H1 (cell line): ENCODE data around the gene AKR1B15. TPM values are rescaled to one million over a fixed set of nuclear protein-coding genes. Genes with fewer than 3 reads are reported as not detected.

Experiments used
- CTCF ChIA-PET: fragments of 300-600 bp; sonication (Branson Sonifier 250); formaldehyde crosslinking; loops from one replicate; lab custom pipeline; 2021; ENCODE audit not compliant: partially characterized antibody; lab: Charles Lee
- POLR2A ChIA-PET: fragments of 300-600 bp; sonication (Branson Sonifier 250); formaldehyde crosslinking; loops from one replicate; lab custom pipeline; 2021; ENCODE audit warnings: inconsistent platforms; ENCODE audit not compliant: partially characterized antibody; lab: Charles Lee
- DNase-seq, 2 experiments: peaks; one replicate each; pipeline versions ENCODE4 v3.0.0 to v3.0.0-alpha.2; 2010 to 2022; ENCODE audit warnings: low spot score in 2 of 2, low read depth in 1 of 2, mixed read lengths in 1 of 2
- FAIRE-seq: peaks from 2 replicates; lab custom pipeline; 2011; peaks lifted over from hg19 to GRCh38; lab: Jason Lieb, UNC
- H2AFZ ChIP-seq: 2 replicates; pipeline ENCODE4 v1.8.1; 2012; ENCODE audit warnings: low read length, inconsistent platforms
- H2AK5ac ChIP-seq: 2 replicates; pipeline ENCODE4 v1.6.1; 2013; ENCODE audit warnings: low read depth, low read length
- H2BK120ac ChIP-seq: replicated peaks from 2 replicates; pipeline ENCODE3; 2013; ENCODE audit warnings: low read depth, low read length, inconsistent platforms
- H2BK12ac ChIP-seq: 2 replicates; pipeline ENCODE4 v1.6.1; 2013; ENCODE audit warnings: low read depth, low read length
- H2BK15ac ChIP-seq: 2 replicates; pipeline ENCODE4 v1.6.1; 2013; ENCODE audit warnings: low read length
- H2BK20ac ChIP-seq: 2 replicates; pipeline ENCODE4 v1.6.1; 2013; ENCODE audit warnings: low read length
- H2BK5ac ChIP-seq: 2 replicates; pipeline ENCODE4 v1.6.1; 2013; ENCODE audit warnings: low read depth, low read length
- H3K14ac ChIP-seq: 2 replicates; pipeline ENCODE4 v1.6.1; 2013; ENCODE audit warnings: inconsistent platforms; ENCODE audit not compliant: insufficient read length
- H3K18ac ChIP-seq: 2 replicates; pipeline ENCODE4 v1.6.1; 2013; ENCODE audit warnings: low read length; ENCODE audit errors: extremely low read depth
- H3K23ac ChIP-seq: 2 replicates; pipeline ENCODE4 v1.6.1; 2013; ENCODE audit warnings: inconsistent platforms; ENCODE audit not compliant: insufficient read length
- H3K23me2 ChIP-seq: 2 replicates; pipeline ENCODE4 v1.6.1; 2013; ENCODE audit warnings: low read depth, low read length
- H3K27ac ChIP-seq: 2 replicates; pipeline ENCODE4 v1.6.1; 2011; ENCODE audit warnings: low read depth, low read length, inconsistent platforms
- H3K27me3 ChIP-seq, 4 experiments: replicated peaks in 1 of 4; 1 replicate in 1 of 4; 2 replicates in 3 of 4; pipeline versions ENCODE4 v1.6.1 to v1.8.1; 2011 to 2013; ENCODE audit warnings: low read length in 3 of 4, mild to moderate bottlenecking in 3 of 4, inconsistent platforms in 2 of 4, mixed read lengths in 2 of 4, moderate library complexity in 1 of 4; ENCODE audit not compliant: control insufficient read depth in 3 of 4, insufficient read depth in 3 of 4; ENCODE audit errors: extremely low read depth in 1 of 4
- H3K36me3 ChIP-seq, 4 experiments: 2 replicates each; pipeline versions ENCODE4 v1.6.1 to v1.8.1; 2011 to 2013; ENCODE audit warnings: mild to moderate bottlenecking in 4 of 4, low read length in 3 of 4, moderate library complexity in 2 of 4, control low read depth in 1 of 4, inconsistent platforms in 1 of 4; ENCODE audit not compliant: insufficient read depth in 4 of 4, control insufficient read depth in 2 of 4
- H3K4ac ChIP-seq: replicated peaks from 2 replicates; pipeline ENCODE3; 2013; ENCODE audit warnings: low read length, low read depth, mixed read lengths, inconsistent platforms; ENCODE audit not compliant: insufficient read length
- H3K4me1 ChIP-seq, 4 experiments: replicated peaks in 1 of 4; 1 replicate in 1 of 4; 2 replicates in 3 of 4; pipeline versions ENCODE4 v1.6.1 to v1.8.1; 2011 to 2013; ENCODE audit warnings: low read length in 3 of 4, inconsistent platforms in 2 of 4, mixed read lengths in 1 of 4; ENCODE audit not compliant: insufficient read depth in 4 of 4, control insufficient read depth in 3 of 4
- H3K4me2 ChIP-seq, 2 experiments: 2 replicates each; pipeline versions ENCODE4 v1.6.1 to v1.8.1; 2011 to 2013; ENCODE audit warnings: low read depth in 2 of 2, low read length in 2 of 2, control low read depth in 1 of 2, inconsistent platforms in 1 of 2, mild to moderate bottlenecking in 1 of 2; ENCODE audit not compliant: insufficient read depth in 1 of 2
- H3K4me3 ChIP-seq, 4 experiments: fragments of 200-600, 300-600 bp in 1 of 4; sonication (generic), shearing (Covaris generic), sonication (Bioruptor Twin) in 1 of 4; 2 replicates each; pipeline versions ENCODE4 v1.5.1 to v1.8.1; 2011 to 2016; ENCODE audit warnings: low read length in 4 of 4, low read depth in 3 of 4, control low read depth in 2 of 4, inconsistent platforms in 2 of 4, mild to moderate bottlenecking in 2 of 4, mixed read lengths in 1 of 4, moderate library complexity in 1 of 4; ENCODE audit not compliant: insufficient read depth in 2 of 4; ENCODE audit errors: extremely low read depth in 1 of 4
- H3K56ac ChIP-seq: replicated peaks from 2 replicates; pipeline ENCODE3; 2013; ENCODE audit warnings: low read depth, mild to moderate bottlenecking, mixed read lengths, low read length, inconsistent platforms; ENCODE audit not compliant: insufficient read length
- H3K79me1 ChIP-seq: 2 replicates; pipeline ENCODE4 v1.6.1; 2013; ENCODE audit warnings: low read depth, low read length, control low read depth
- H3K79me2 ChIP-seq, 2 experiments: 2 replicates each; pipeline versions ENCODE4 v1.6.1 to v1.8.1; 2012 to 2013; ENCODE audit warnings: low read length in 2 of 2, mild to moderate bottlenecking in 2 of 2, inconsistent platforms in 1 of 2; ENCODE audit not compliant: insufficient read depth in 2 of 2, control insufficient read depth in 1 of 2
- H3K9ac ChIP-seq, 4 experiments: replicated peaks in 1 of 4; 1 replicate in 1 of 4; 2 replicates in 3 of 4; pipeline versions ENCODE4 v1.6.1 to v1.8.1; 2011 to 2013; ENCODE audit warnings: low read depth in 3 of 4, low read length in 3 of 4, control low read depth in 2 of 4, mild to moderate bottlenecking in 2 of 4, moderate library complexity in 2 of 4, inconsistent platforms in 1 of 4; ENCODE audit errors: extremely low read depth in 1 of 4
- H3K9me3 ChIP-seq, 2 experiments: 2 replicates each; pipeline versions ENCODE4 v1.6.1 to v1.8.1; 2012 to 2013; ENCODE audit warnings: mild to moderate bottlenecking in 2 of 2, moderate library complexity in 2 of 2, control low read depth in 1 of 2, inconsistent platforms in 1 of 2, low read depth in 1 of 2, low read length in 1 of 2, mixed read lengths in 1 of 2; ENCODE audit not compliant: insufficient read depth in 2 of 2
- H4K20me1 ChIP-seq, 2 experiments: replicated peaks in 1 of 2; 2 replicates each; pipeline versions ENCODE3 to v1.8.1; 2011 to 2013; ENCODE audit warnings: inconsistent platforms in 2 of 2, low read length in 2 of 2, mild to moderate bottlenecking in 1 of 2; ENCODE audit not compliant: insufficient read depth in 2 of 2, control insufficient read depth in 1 of 2
- H4K5ac ChIP-seq: 2 replicates; pipeline ENCODE4 v1.6.1; 2013; ENCODE audit warnings: low read length, low read depth, mixed read lengths, inconsistent platforms; ENCODE audit not compliant: insufficient read length
- H4K8ac ChIP-seq: 2 replicates; pipeline ENCODE4 v1.8.0; 2013; ENCODE audit warnings: mild to moderate bottlenecking, moderate library complexity, low read length, inconsistent platforms; ENCODE audit not compliant: insufficient read depth; ENCODE audit errors: extremely low read depth
- H4K91ac ChIP-seq: replicated peaks from 2 replicates; pipeline ENCODE3; 2013; ENCODE audit warnings: low read length, mixed read lengths, inconsistent platforms; ENCODE audit not compliant: insufficient read length
- CBX8 ChIP-seq: fragments of 300-800, 300-1000 bp; sonication (generic); IDR thresholded peaks from 2 replicates; pipeline ENCODE4 v1.7.1; 2016; ENCODE audit warnings: low read depth, low read length, borderline replicate concordance
- KDM4A ChIP-seq: IDR thresholded peaks from one replicate; pipeline ENCODE4 v1.7.1; 2012; ENCODE audit warnings: low read depth, mild to moderate bottlenecking, moderate library complexity, low read length, inconsistent platforms; ENCODE audit not compliant: severe bottlenecking
- WGBS, 2 experiments: shearing (Covaris generic) in 1 of 2; methylation state at CpG; one replicate each; pipeline versions ENCODE4 v1.1.6 to v1.1.7; 2013 to 2015; ENCODE audit warnings: low lambda C conversion rate in 2 of 2, mixed read lengths in 2 of 2, inconsistent platforms in 1 of 2, low coverage in 1 of 2, missing lambda C conversion rate in 1 of 2; ENCODE audit not compliant: insufficient replicate concordance in 2 of 2, insufficient coverage in 1 of 2, insufficient read length in 1 of 2; ENCODE audit errors: extremely low coverage in 1 of 2, missing lambda C conversion rate in 1 of 2; 5-methylcytosine and 5-hydroxymethylcytosine counted together
- polyA plus RNA-seq, 7 experiments: library from polyadenylated mRNA; depleted of rRNA in 3 of 7; stranded (reverse) in 5 of 7; unstranded in 2 of 7; fragments of >200 nt in 5 of 7; fragments of 200-250 nt in 2 of 7; gene quantifications; 1 replicate in 5 of 7; 2 replicates in 1 of 7; 4 replicates in 1 of 7; pipeline versions ENCODE4 v1.2.1 to v1.2.3, GENCODE V29; 2011 to 2013; ENCODE audit warnings: missing spikeins in 2 of 7, mixed read lengths in 2 of 7
- total RNA-seq: library from RNA; stranded (reverse); fragmentation: NEBNext Ultra II Directional; extraction: Animal tissue kit (Norgen Biotek cat#: 25700); gene quantifications from 2 replicates; pipeline ENCODE4 v1.2.1, GENCODE V29; 2021

AKR1B15 gene
- total and polyA plus RNA-seq, 2 of the 8 experiments (the other 6 are each of a cell fraction or from before 2014, with no cell fraction given) = 0.15 to 0.47 TPM

GRCh38 chr7:134618756-134619530 is 70.0 kb downstream of the AKR1B15 start:
- FAIRE-seq (no peak), DNase-seq (no peak)
- no peak overlapping the region for H4K91ac ChIP-seq
- no peaks in the 10 kb centered on the region; a peak in 1 of 8 replicates for H3K36me3 ChIP-seq
- no peak overlapping the region for H4K8ac ChIP-seq
- no peak overlapping the region for H2BK120ac ChIP-seq
- no peaks in the 10 kb centered on the region for H4K20me1 ChIP-seq
- no peaks in the 10 kb centered on the region for H3K23me2 ChIP-seq
- no peak overlapping the region for H3K9ac ChIP-seq
- H3K27ac ChIP-seq = no peak overlapping the region
- H2BK12ac ChIP-seq = no peak overlapping the region
- no peak overlapping the region for H3K18ac ChIP-seq
- H2BK20ac ChIP-seq = no peak overlapping the region
- H3K4ac ChIP-seq = no peak overlapping the region
- 89% methylated on average over 5 of the region's 5 CpGs; no CpG with 5 or more reads in 1 of the 2 experiments for WGBS, 2 experiments
- H3K79me1 ChIP-seq = no peaks in the 10 kb centered on the region
- no peak overlapping the region for H2AK5ac ChIP-seq
- H4K5ac ChIP-seq = no peak overlapping the region
- H3K9me3 ChIP-seq = no peaks in the 10 kb centered on the region
- H3K14ac ChIP-seq = no peak overlapping the region
- CTCF ChIA-PET = interaction anchor here (0.6 to 3.1 kb wide), 8 partner anchors 12 to 210 kb away, joined by 3 to 20 read pairs (median 4); no protein-coding TSS in a partner anchor
- no peak overlapping the region for H3K56ac ChIP-seq
- H3K23ac ChIP-seq = no peak overlapping the region
- no peak overlapping the region for H3K4me2 ChIP-seq
- no peaks in the 10 kb centered on the region for H3K79me2 ChIP-seq
- H3K27me3 ChIP-seq = no peaks in the 10 kb centered on the region; a peak in 1 of 7 replicates
- H2AFZ ChIP-seq = no peak overlapping the region
- no peaks in the 10 kb centered on the region for H3K4me1 ChIP-seq
- H3K4me3 ChIP-seq = no peak overlapping the region
- POLR2A ChIA-PET = interaction anchor here (1.6 kb wide), 1 partner anchor 28 kb away, joined by 7 read pairs; the partner anchor contains the start of gene BPGM
- H2BK15ac ChIP-seq = no peak overlapping the region
- H2BK5ac ChIP-seq = no peak overlapping the region
- TF ChIP-seq KDM4A = no peak
- TF ChIP-seq CBX8 = no peak
- TF ChIP-seq, all 59 proteins: peak for 0
